ENCODE results near the gene GRP. TPM values are rescaled to one million over a fixed set of nuclear protein-coding genes. Genes with fewer than 3 reads are reported as not detected.

GRP gene
- total RNA-seq, 1 donor from 2014 or later = not detected

- FAIRE-seq = no peak
- H3K27me3 Mint-ChIP-seq (ENCODE audit: low read depth, unreplicated experiment) = peaks cover 63% of the 10 kb centered on the region
Measured at GRCh38 chr18:59279722-59280121, 59.8 kb downstream of the GRP start.

More at GRCh38 chr18:59279722-59280121, 59.8 kb downstream of the GRP start:
- Mint-ChIP-seq H3K4me3 (ENCODE audit: unreplicated experiment) (no peak overlapping the region), H3K4me1 (ENCODE audit: low read depth, unreplicated experiment) (no peaks in the 10 kb centered on the region), H3K36me3 (ENCODE audit: low read depth, unreplicated experiment) (no peaks in the 10 kb centered on the region), H3K9me3 (ENCODE audit: unreplicated experiment) (peaks cover 2% of the 10 kb centered on the region), H3K27ac (ENCODE audit: unreplicated experiment) (no peak overlapping the region)
- Histone ChIP-seq H2AFZ (ENCODE audit: low read depth, low read length) (no peak overlapping the region), H3K4me2 (ENCODE audit: low read length) (no peak overlapping the region), H3K4me3 (ENCODE audit: insufficient read depth, low read depth, low read length) (no peak overlapping the region), H3K9me3 (ENCODE audit: insufficient read depth, low read depth, low read length) (no peaks in the 10 kb centered on the region), H4K20me1 (ENCODE audit: insufficient read depth, low read length) (no peaks in the 10 kb centered on the region), H3K36me3 (ENCODE audit: insufficient read depth, low read length) (no peaks in the 10 kb centered on the region), H3K9ac (ENCODE audit: low read length) (no peak overlapping the region), H3K27ac (ENCODE audit: low read depth, low read length) (no peak overlapping the region), H3K4me1 (ENCODE audit: insufficient read depth, low read length) (no peaks in the 10 kb centered on the region), H3K79me2 (ENCODE audit: insufficient read depth, low read length) (no peaks in the 10 kb centered on the region), H3K27me3 (ENCODE audit: insufficient read depth, low read length) (peaks cover 68% of the 10 kb centered on the region)
- no peak for DNase-seq (ENCODE audit: low read depth)
- TF ChIP-seq EZH2 (IDR thresholded peaks at IDR 0.05; ENCODE audit: insufficient read depth, low read length) = no peak
- TF ChIP-seq, protein P1, sequence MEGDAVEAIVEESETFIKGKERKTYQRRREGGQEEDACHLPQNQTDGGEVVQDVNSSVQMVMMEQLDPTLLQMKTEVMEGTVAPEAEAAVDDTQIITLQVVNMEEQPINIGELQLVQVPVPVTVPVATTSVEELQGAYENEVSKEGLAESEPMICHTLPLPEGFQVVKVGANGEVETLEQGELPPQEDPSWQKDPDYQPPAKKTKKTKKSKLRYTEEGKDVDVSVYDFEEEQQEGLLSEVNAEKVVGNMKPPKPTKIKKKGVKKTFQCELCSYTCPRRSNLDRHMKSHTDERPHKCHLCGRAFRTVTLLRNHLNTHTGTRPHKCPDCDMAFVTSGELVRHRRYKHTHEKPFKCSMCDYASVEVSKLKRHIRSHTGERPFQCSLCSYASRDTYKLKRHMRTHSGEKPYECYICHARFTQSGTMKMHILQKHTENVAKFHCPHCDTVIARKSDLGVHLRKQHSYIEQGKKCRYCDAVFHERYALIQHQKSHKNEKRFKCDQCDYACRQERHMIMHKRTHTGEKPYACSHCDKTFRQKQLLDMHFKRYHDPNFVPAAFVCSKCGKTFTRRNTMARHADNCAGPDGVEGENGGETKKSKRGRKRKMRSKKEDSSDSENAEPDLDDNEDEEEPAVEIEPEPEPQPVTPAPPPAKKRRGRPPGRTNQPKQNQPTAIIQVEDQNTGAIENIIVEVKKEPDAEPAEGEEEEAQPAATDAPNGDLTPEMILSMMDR (IDR thresholded peaks at IDR 0.05; ENCODE audit: insufficient read depth, low read depth, low read length) = no peak

Other genes starting within 250 kb of the GRP start
- gene SEC11C, start 80.3 kb upstream of the GRP start, total RNA-seq = 38.0 and 39.9 TPM in 2 replicates
- gene RAX, start 53.3 kb downstream of the GRP start, total RNA-seq = not detected in 2 replicates
- gene CPLX4, start 98.5 kb downstream of the GRP start, total RNA-seq = not detected in 2 replicates
- 123 and 141 TPM in 2 replicates for gene LMAN1, start 139.1 kb downstream of the GRP start, total RNA-seq

All from astrocyte (in vitro differentiated cells and primary cell).